ENCODE results near the gene OR10V1. TPM values are rescaled to one million over a fixed set of nuclear protein-coding genes. Genes with fewer than 3 reads are reported as not detected.

The OR10V1 gene
- total and polyA plus RNA-seq, 2 donors (not counting 1 experiment from before 2014, with no cell fraction given), result not detected

DNA sequence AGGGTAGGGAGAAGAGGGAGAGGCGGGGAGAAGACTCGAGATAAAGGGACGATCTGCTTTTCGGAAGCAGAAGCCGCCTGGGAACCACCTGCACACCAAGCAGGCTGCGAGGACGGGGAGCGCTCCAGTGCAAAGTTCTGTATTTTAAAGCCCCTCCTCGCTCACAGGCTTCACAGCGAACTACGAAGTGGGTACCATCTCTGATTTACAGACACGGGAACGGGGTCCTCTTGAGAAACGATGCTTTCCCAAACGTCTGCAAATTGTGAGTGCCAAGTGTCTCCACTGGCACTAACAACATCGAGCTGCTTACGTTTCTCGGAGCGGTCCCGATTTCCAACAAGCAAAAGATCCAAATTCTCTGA is 40.8 kb upstream of the OR10V1 start:
- H3K27ac ChIP-seq (ENCODE audit: insufficient read depth, low read length), result no peak overlapping the region
- H3K4me2 ChIP-seq (ENCODE audit: extremely low read depth, insufficient read depth, low read length), result peak overlapping the region; percentile 59
- peak overlapping the region; percentile 49 for H2AFZ ChIP-seq (ENCODE audit: low read length)
- no peaks in the 10 kb centered on the region for H3K36me3 ChIP-seq (ENCODE audit: control insufficient read depth, insufficient read depth, low read length)
- peak overlapping the region; percentile 54 to 88 (median 82) for H3K4me3 ChIP-seq (replicated peaks in 1 of 4; ENCODE audit: control extremely low read depth in 1 of 4, insufficient read depth in 1 of 4, low read depth in 3 of 4, low read length in 4 of 4)
- peaks cover 13% of the 10 kb centered on the region for H3K79me2 ChIP-seq (ENCODE audit: control insufficient read depth, insufficient read depth, low read length)
- no peaks in the 10 kb centered on the region for H4K20me1 ChIP-seq (ENCODE audit: control insufficient read depth, extremely low read depth, insufficient read depth, low read length)
- no peaks in the 10 kb centered on the region for H3K27me3 ChIP-seq (ENCODE audit: control insufficient read depth, insufficient read depth, low read length)
- peaks cover 2% of the 10 kb centered on the region for H3K4me1 ChIP-seq (ENCODE audit: control insufficient read depth, extremely low read depth, insufficient read depth, low read length)
- H3K9ac ChIP-seq (ENCODE audit: insufficient read depth, low read length), result no peak overlapping the region
- TF ChIP-seq CTCF (conservative IDR thresholded peaks at IDR 0.05 in 1 of 2, IDR thresholded peaks at IDR 0.05 in 1 of 2; ENCODE audit: low read depth in 1 of 2, low read length in 2 of 2) (no peak), EZH2 (IDR thresholded peaks at IDR 0.05; ENCODE audit: low read length, missing control alignments) (no peak)
- no peaks in the 10 kb centered on the region for H3K9me3 ChIP-seq (ENCODE audit: control insufficient read depth, insufficient read depth, low read depth, low read length)
- peak in 1 of 2 donors; percentile 14 for DNase-seq (ENCODE audit: low read depth in 2 of 2)

- Histone ChIP-seq H3K4me3 (replicated peaks in 1 of 4; ENCODE audit: control extremely low read depth in 1 of 4, insufficient read depth in 1 of 4, low read depth in 3 of 4, low read length in 4 of 4) (peak overlapping the region; percentile 54 to 88 (median 82)), H3K27ac (ENCODE audit: insufficient read depth, low read length) (no peak overlapping the region), H3K27me3 (ENCODE audit: control insufficient read depth, insufficient read depth, low read length) (no peaks in the 10 kb centered on the region)
Observed at GRCh38 chr11:59753650-59754493, 40.2 kb upstream of the OR10V1 start.

More at GRCh38 chr11:59753650-59754493, 40.2 kb upstream of the OR10V1 start:
- no peaks in the 10 kb centered on the region for H3K36me3 ChIP-seq (ENCODE audit: control insufficient read depth, insufficient read depth, low read length)
- H3K79me2 ChIP-seq (ENCODE audit: control insufficient read depth, insufficient read depth, low read length), result peaks cover 9% of the 10 kb centered on the region
- no peak overlapping the region for H3K9ac ChIP-seq (ENCODE audit: insufficient read depth, low read length)
- peak overlapping the region; percentile 49 for H2AFZ ChIP-seq (ENCODE audit: low read length)
- DNase-seq (ENCODE audit: low read depth in 2 of 2), result peak; percentile 60 to 74
- H3K4me1 ChIP-seq (ENCODE audit: control insufficient read depth, extremely low read depth, insufficient read depth, low read length), result peaks cover 2% of the 10 kb centered on the region
- no peaks in the 10 kb centered on the region for H4K20me1 ChIP-seq (ENCODE audit: control insufficient read depth, extremely low read depth, insufficient read depth, low read length)
- no peaks in the 10 kb centered on the region for H3K9me3 ChIP-seq (ENCODE audit: control insufficient read depth, insufficient read depth, low read depth, low read length)
- H3K4me2 ChIP-seq (ENCODE audit: extremely low read depth, insufficient read depth, low read length), result peak overlapping the region; percentile 59
- TF ChIP-seq CTCF (conservative IDR thresholded peaks at IDR 0.05 in 1 of 2, IDR thresholded peaks at IDR 0.05 in 1 of 2; ENCODE audit: low read depth in 1 of 2, low read length in 2 of 2), result peak; percentile 83 to 84
- TF ChIP-seq EZH2 (IDR thresholded peaks at IDR 0.05; ENCODE audit: low read length, missing control alignments), result no peak
